CD4-positive, alpha-beta T cell treated with Interleukin-6 at 100 ng/mL for 8 hours (primary cell): ENCODE data around the gene IFIT2.
"Not testable (repeated sequence)": the region's sequence is repeated elsewhere in the genome, so short reads cannot be mapped to it uniquely, and the experiment has no call there.

Experiments
- DNase-seq: peaks from one replicate; pipeline ENCODE4 v3.0.0-alpha.2; 2020; ENCODE audit warnings: mixed read lengths, low spot score

Gene IFIT2

DNA sequence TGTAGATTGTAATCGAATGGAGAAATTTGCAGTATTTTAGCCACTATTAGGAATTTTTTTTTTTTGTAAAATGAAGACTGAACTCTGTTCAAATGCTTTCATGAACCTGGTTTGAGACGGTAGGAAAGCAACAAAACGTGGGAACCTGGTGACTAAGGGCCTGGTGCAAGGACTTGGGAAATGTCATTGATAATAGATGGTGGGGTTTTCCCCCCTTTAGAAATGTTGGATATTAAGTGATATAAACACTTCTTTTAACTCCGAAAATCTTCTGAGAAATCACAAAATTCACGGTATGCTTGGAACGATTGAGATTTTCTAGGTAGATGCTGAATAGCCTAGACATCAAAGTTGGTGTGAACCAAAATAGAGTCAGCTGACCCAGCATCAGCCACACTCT lies 6.4 kb downstream of the IFIT2 start:
- no peak for DNase-seq

DNA sequence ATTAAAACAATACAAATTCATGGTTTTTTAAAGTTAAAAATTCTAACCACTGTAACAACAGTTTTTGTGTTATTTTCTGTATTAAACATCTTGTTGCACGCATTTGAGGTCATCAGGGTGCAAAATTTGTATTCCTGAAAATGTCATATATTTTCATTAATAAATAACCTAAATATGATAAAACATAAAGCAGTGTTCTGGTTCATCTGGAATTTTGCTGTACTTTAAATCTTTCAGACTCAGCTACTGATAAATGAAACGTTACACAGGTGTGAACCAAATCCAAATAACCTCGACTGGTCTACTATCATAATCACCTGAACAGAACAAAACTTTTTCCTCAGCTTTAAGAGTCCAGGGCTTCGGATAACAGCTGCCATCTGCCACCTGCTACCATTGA lies 6.9 kb downstream of the IFIT2 start:
- no peak for DNase-seq

DNA sequence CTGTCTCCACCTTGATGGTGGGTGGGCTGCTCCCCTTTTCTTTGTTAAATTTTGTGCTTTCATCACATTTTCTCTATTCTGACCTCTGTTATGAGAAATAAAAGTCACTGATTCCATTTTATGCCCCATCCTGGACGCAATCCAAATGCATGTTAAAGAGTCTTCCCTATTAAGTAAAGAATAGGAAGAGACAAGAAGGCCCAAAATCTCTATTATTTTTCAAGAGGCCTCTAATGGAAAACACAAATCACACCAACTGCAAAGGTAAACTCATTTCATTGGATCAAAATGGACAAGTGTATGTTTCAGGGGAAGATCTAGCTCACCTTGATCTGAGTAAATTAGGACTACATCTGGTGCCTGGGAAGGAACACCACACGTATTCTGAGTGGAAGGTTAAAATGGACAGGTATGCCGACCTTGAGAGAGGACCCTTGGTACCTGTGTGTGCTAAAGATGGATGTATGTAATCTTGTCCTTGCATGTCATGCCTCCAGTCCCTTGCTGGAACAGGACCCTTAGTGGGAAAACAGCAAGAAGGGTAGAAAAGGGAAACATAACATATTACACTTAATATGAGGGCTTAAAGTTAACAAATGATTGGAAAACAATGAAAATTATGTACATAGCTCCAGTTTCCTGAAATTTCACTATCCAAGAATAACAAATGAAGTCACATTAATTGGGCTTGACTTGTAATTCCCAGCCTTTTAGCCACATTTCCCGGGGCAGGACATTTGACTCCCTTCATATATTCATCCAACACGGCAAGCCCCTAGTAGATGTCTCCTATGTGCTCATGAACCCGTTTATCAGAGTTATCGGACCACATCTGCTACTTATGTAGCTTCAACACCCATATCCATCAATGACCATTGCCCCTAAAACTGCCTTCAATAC lies 7.6 kb downstream of the IFIT2 start:
- DNase-seq = no peak

- DNase-seq = no peak
Observed at GRCh38 chr10:89310056-89310893, 8.4 kb downstream of the IFIT2 start.

DNA sequence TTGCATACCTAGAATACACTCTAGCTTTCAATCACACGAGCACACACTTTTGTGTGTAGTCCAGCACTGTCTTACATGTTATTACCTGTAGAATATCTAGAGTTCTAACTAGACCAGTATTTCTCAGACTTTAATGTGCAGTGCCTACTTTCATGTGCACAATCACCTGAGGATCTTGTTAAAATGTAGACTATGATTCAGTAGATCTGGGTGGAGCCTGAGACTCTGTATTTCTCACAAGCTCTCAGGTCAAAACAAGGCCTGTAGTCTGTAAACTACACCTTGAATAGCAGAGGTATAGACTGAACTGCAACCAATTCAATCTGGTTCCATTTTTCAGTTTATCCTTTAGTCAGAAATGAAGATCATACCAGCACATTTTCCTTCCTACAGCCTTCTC lies 11.1 kb downstream of the IFIT2 start:
- no peak for DNase-seq

- no peak for DNase-seq
Observed at GRCh38 chr10:89314676-89315075, 12.8 kb downstream of the IFIT2 start.

DNA sequence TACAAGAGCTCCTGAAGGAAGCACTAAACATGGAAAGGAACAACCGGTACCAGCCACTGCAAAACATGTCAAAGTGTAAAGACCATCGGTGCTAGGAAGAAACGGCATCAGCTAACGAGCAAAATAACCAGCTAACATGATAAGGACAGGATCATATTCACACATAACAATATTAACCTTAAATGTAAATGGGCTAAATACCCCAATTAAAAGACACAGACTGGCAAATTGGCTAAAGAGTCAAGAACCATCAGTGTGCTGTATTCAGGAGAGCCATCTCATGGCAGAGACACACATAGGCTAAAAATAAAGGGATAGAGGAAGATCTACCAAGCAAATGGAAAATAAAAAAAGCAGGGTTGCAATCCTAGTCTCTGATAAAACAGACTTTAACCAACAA lies 16.2 kb downstream of the IFIT2 start:
- DNase-seq = not testable (repeated sequence)

- not testable (repeated sequence) for DNase-seq
Observed at GRCh38 chr10:89325081-89325480, 23.2 kb downstream of the IFIT2 start.

DNA sequence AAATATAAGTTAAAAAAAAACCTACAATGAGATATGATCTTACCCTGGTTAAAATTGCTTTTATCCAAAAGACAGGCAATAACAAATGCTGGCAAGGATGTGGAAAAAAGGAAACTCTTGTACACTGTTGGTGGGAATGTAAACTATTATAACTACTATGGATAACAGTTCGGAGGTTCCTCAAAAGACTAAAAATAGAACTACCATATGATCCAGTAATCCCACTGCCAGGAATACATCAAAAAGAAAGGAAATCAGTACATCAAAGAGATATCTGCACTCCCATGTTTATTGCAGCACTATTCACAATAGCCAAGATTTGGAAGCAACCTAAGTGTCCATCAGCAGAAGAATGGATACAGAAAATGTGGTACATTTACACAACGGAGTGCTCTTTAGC lies 24.0 kb downstream of the IFIT2 start:
- DNase-seq = not testable (repeated sequence)

- peak; percentile 23 for DNase-seq
Observed at GRCh38 chr10:89327803-89328441, 26.1 kb downstream of the IFIT2 start, which contains the start of gene IFIT3. Gene IFIT3 (plus strand): TSS chr10:89327997. CDS start chr10:89328074, 77 bp downstream.

DNA sequence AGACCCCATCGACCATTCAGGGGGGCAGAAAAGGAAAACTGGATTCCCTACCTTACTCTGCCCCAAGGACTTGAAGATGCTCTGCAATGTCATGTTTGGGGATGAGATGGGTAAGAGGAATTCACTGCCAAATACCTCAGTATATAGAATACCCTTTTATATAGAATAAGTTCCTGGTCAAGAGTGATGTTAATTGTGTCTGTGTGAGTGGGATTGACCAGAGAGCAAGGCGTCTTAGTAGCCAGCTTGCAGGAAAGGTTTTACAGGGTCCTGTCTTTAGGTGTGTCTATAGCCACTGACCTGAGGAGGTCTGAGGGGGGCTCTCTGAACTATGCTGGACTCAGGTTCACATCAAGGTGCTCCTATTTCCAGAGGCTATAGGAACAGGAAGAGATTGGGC lies 27.3 kb downstream of the IFIT2 start:
- DNase-seq = no peak

DNA sequence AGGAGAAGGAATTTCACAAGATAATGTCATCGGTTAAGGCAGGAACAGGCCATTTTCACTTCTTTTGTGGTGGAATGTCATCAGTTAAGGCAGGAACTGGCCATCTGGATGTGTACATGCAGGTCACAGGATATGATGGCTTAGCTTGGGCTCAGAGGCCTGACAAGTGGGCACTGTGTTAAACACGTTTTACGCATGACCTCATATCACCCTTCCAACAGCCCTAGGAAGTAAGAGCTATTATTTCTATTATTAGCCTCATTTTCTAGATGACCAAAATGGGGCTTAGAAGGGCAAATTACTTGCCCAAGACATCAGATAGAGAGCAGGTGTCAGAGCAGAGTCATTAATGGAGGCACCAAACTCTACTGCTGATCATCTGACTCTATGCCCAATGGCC lies 28.2 kb downstream of the IFIT2 start:
- DNase-seq = not testable (repeated sequence)

DNA sequence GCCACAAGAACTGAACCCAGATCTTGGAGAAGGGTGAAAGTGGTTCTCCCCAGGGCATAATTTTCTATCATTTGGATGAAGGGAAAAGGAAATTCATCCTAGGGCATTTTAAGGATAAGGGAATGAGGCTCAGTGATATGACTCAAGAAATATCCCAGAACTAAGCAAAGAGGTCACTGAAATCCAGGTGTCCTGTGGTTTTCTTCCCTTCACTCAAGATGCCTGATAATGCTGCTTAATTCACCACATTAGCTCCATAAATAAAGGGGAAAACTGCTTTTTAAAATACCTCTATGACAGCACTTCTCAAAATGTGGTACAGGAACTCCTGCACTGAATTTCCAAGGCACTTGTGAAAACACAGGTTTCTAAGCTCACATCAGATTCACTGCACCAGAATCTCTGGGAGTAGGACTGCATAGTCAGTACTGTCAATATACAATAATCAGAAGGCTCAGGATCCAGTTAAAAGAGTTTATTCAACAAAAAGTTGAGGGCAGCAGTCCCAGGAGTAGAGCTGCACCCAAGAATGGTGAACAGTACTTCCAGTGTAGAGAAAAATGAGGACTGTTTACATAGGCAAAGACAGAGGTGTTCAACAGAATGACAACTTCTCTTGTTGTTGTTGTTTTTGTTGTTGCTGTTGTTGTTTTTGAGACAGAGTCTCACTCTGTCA lies 28.8 kb downstream of the IFIT2 start:
- no peak for DNase-seq

DNA sequence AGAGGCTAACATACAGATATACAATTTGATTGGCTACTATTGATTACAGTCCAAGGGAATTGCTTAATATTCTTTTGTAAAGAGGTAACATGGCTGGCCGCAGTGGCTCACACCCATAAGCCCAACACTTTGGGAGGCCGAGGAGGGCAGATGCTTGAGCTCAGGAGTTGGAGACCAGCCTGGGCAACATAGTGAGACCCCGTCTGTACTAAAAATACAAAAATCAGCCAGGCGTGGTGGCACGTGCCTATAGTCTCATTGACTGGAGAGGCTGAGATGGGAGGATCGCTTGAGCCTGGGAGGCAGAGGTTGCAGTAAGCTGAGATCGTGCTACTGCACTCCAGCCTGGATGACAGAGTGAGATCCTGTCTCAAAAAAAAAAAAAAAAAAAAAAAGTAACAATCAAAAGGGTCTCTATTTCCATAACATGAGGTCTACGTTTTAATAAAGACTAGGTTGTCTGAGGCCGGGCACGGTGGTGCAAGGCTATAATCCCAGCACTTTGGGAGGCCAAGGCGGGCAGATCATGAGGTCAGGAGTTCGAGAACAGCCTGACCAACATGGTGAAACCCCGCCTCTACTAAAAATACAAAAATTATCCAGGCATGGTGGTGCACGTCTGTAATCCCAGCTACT lies 29.8 kb downstream of the IFIT2 start:
- DNase-seq = not testable (repeated sequence)

GRCh38 chr10:89332123-89332633 lies 30.3 kb downstream of the IFIT2 start:
- DNase-seq = peak; percentile 46

DNA sequence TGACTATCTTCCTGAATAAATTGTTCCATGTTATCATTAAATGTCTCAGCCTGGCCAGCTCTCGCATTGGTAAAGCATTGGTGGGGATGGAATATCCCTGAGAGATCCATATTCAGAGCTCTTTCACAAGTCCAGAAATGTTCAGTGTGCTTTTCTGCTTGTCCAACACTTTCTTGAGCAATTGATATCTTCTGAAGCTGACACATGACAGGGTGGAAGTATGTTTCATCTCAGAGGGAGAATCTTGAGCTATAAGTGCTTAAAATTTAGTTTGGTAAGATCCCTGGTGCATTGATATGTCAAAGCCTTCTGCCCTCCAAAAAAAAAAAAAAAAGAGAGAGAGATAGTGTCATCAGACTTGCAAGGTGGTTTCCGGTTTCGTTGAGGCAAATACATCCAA lies 33.4 kb downstream of the IFIT2 start:
- DNase-seq = no peak

DNA sequence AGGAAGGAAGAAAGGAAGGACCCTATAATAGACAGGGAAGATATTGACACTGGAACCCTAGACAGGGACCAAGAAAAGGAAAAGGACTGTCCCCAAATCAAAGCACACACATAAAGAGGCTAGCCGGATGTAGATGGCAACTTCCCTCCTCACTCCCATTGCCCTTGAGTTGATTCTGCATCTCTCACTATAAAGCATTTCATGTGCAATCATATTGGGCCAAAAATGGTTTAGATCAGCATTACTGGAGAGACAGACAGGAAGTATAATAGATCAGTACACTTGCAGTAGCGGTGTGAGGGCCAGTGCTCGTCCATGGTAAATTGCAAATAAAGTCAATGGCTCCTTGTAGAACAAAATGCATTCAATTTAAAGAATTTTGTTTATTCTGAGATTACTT lies 34.4 kb downstream of the IFIT2 start:
- DNase-seq = no peak

DNA sequence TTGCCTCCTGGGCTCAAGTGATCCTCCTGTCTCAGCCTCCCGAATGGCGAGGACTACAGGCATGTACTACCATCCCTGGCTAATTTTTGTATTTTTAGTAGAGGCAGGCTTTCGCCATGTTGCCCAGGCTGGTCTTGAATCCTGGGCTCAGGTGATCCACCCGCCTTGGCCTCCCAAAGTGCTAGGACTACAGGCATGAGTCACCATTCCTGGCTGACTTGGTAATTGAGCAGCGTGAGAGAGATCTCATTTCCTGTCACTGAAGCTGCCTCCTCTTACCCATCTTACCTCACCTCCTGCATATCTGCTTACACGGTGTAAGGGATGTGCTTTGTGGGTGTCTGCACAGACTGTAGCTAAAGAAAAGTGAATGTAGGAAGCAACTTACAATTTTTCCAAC lies 35.6 kb downstream of the IFIT2 start:
- DNase-seq = peak; percentile 52

DNA sequence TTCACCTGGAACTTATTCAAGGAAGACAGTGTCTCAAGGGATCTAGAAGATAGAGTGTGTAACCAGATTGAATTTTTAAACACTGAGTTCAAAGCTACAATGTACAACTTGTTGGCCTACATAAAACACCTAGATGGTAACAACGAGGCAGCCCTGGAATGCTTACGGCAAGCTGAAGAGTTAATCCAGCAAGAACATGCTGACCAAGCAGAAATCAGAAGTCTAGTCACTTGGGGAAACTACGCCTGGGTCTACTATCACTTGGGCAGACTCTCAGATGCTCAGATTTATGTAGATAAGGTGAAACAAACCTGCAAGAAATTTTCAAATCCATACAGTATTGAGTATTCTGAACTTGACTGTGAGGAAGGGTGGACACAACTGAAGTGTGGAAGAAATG lies 36.9 kb downstream of the IFIT2 start:
- no peak for DNase-seq

- DNase-seq = no peak
Observed at GRCh38 chr10:89339875-89340274, 38.0 kb downstream of the IFIT2 start.

DNA sequence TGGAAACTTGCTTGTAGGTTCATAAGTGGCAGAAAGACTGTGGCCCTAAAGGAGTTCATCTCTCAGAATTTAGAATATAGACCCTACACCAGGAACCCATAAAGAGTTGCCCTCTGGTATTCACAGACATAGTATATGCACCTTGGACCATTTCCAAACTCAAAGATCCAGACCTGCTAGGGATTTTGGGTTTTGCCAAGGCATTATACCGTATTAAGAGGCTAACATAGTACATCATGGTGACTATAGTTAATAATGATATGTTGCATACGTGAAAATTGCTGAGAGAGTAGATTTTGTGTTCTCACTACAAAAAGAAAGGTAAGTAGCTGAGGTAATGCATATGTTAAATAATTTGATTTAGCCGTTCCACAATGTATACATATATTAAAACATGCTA lies 39.8 kb downstream of the IFIT2 start:
- DNase-seq = no peak
